OCI-LY1 (cell line): Measurements from ENCODE around the gene COL16A1.

Experiments used
- CTCF ChIP-seq: fragments of 200-600 bp; sonication (generic), shearing (Covaris generic); IDR thresholded peaks from 2 replicates; pipeline ENCODE4 v1.5.1; 2017; ENCODE audit warnings: mild to moderate bottlenecking, antibody characterized with exemption, low read length, moderate library complexity, mixed read lengths
- EZH2 ChIP-seq: fragments of 200-600 bp; sonication (generic), shearing (Covaris generic); IDR thresholded peaks from 2 replicates; pipeline ENCODE4 v1.8.0; 2017; ENCODE audit warnings: borderline replicate concordance, mixed run types, mild to moderate bottlenecking, antibody characterized with exemption, low read length, moderate library complexity, mixed read lengths

GRCh38 chr1:31699341-31699891 is 4.4 kb downstream of the COL16A1 start:
- no peak for TF ChIP-seq CTCF
- no peak for TF ChIP-seq EZH2
